GM12878 (cell line): Measurements from ENCODE around the gene CCDC107. TPM values are rescaled to one million over a fixed set of nuclear protein-coding genes. Genes with fewer than 3 reads are reported as not detected.

Experiments
- BACH1 ChIP-seq: fragments of 450-650 bp; IDR thresholded peaks from 2 replicates; pipeline ENCODE4 v1.6.1; 2017; ENCODE audit warnings: mild to moderate bottlenecking, borderline replicate concordance
- BCL11A ChIP-seq: IDR thresholded peaks from 2 replicates; pipeline ENCODE4 v1.6.1; 2011; ENCODE audit warnings: low read depth, low read length
- BMI1 ChIP-seq: fragments of 450-650 bp; IDR thresholded peaks from 2 replicates; pipeline ENCODE4 v1.6.1; 2016; ENCODE audit warnings: mild to moderate bottlenecking, moderate library complexity, borderline replicate concordance
- DPF2 ChIP-seq: fragments of 450-650 bp; IDR thresholded peaks from 2 replicates; pipeline ENCODE4 v1.6.1; 2017; ENCODE audit warnings: mild to moderate bottlenecking
- E2F4 ChIP-seq: IDR thresholded peaks from 2 replicates; pipeline ENCODE4 v1.6.1; 2012; ENCODE audit warnings: low read depth, low read length, improper control_type of control experiment
- ETV6 ChIP-seq, 2 experiments: fragments of 450-650 bp in 1 of 2; IDR thresholded peaks in 1 of 2; conservative IDR thresholded peaks in 1 of 2; 2 replicates each; pipeline ENCODE4 v1.6.1; 2014; ENCODE audit warnings: antibody characterized with exemption in 1 of 2, borderline replicate concordance in 1 of 2, low read depth in 1 of 2, mild to moderate bottlenecking in 1 of 2, moderate library complexity in 1 of 2
- EZH2 ChIP-seq: IDR thresholded peaks from 2 replicates; pipeline ENCODE4 v1.6.1; 2012; ENCODE audit warnings: low read depth, mild to moderate bottlenecking, control low read depth, inconsistent platforms, low read length, borderline replicate concordance; ENCODE audit not compliant: control insufficient read depth
- FOXK2 ChIP-seq: fragments of 450-650 bp; IDR thresholded peaks from 2 replicates; pipeline ENCODE4 v1.6.1; 2017; ENCODE audit warnings: mild to moderate bottlenecking, moderate library complexity
- GABPA ChIP-seq: IDR thresholded peaks from 2 replicates; pipeline ENCODE4 v1.6.1; 2014; ENCODE audit warnings: antibody characterized with exemption, low read depth, mild to moderate bottlenecking, inconsistent platforms
- HDAC6 ChIP-seq: fragments of 200-600 bp; sonication (generic); IDR thresholded peaks from one replicate; pipeline ENCODE4 v1.8.0; 2017; ENCODE audit warnings: antibody characterized with exemption; ENCODE audit not compliant: unreplicated experiment
- IKZF1 ChIP-seq: fragments of 450-650 bp; conservative IDR thresholded peaks from 2 replicates; pipeline ENCODE4 v1.6.1; 2017; ENCODE audit warnings: antibody characterized with exemption, mild to moderate bottlenecking
- IRF3 ChIP-seq: fragments of 450-650 bp; IDR thresholded peaks from 2 replicates; pipeline ENCODE4 v1.6.1; 2014; ENCODE audit warnings: mild to moderate bottlenecking
- IRF4 ChIP-seq: IDR thresholded peaks from 2 replicates; pipeline ENCODE4 v1.6.1; 2011; ENCODE audit warnings: low read depth, low read length
- KAT2A ChIP-seq: conservative IDR thresholded peaks from 2 replicates; pipeline ENCODE4 v1.6.1; 2011; ENCODE audit warnings: low read depth, low read length; ENCODE audit not compliant: control insufficient read depth
- KDM1A ChIP-seq: fragments of 200-600 bp; sonication (generic); IDR thresholded peaks from 2 replicates; pipeline ENCODE4 v1.6.1; 2016; ENCODE audit warnings: borderline replicate concordance
- LARP7 ChIP-seq: fragments of 450-650 bp; IDR thresholded peaks from 2 replicates; pipeline ENCODE4 v1.6.1; 2017; ENCODE audit warnings: mild to moderate bottlenecking
- NFIC ChIP-seq: IDR thresholded peaks from 2 replicates; pipeline ENCODE4 v1.6.1; 2012; ENCODE audit warnings: low read depth, mild to moderate bottlenecking, inconsistent platforms, low read length, moderate library complexity
- POLR2AphosphoS5 ChIP-seq: IDR thresholded peaks from 2 replicates; pipeline ENCODE4 v1.6.1; 2011; ENCODE audit warnings: mild to moderate bottlenecking, low read length, inconsistent platforms
- RAD21 ChIP-seq: IDR thresholded peaks from 2 replicates; pipeline ENCODE4 v1.6.1; 2011; ENCODE audit warnings: mild to moderate bottlenecking, low read depth, low read length, moderate library complexity; ENCODE audit not compliant: insufficient read depth
- SREBF2 ChIP-seq: IDR thresholded peaks from 2 replicates; pipeline ENCODE4 v1.6.1; 2012; ENCODE audit warnings: mild to moderate bottlenecking, low read length
- STAT1 ChIP-seq: fragments of 450-650 bp; conservative IDR thresholded peaks from 2 replicates; pipeline ENCODE4 v1.6.1; 2014; ENCODE audit warnings: antibody characterized with exemption, mild to moderate bottlenecking
- TCF12 ChIP-seq: IDR thresholded peaks from 2 replicates; pipeline ENCODE4 v1.6.1; 2011; ENCODE audit warnings: low read depth, mild to moderate bottlenecking, low read length
- ZBED1 ChIP-seq: IDR thresholded peaks from 2 replicates; pipeline ENCODE4 v1.6.1; 2016; ENCODE audit warnings: borderline replicate concordance
- ZNF207 ChIP-seq: fragments of 450-650 bp; IDR thresholded peaks from 2 replicates; pipeline ENCODE4 v1.6.1; 2014; ENCODE audit warnings: antibody characterized with exemption, mild to moderate bottlenecking, borderline replicate concordance
- ZNF274 ChIP-seq: IDR thresholded peaks from one replicate; pipeline ENCODE4 v1.8.0; 2011; ENCODE audit not compliant: insufficient read length, insufficient read depth
- ZNF622 ChIP-seq: fragments of 450-650 bp; IDR thresholded peaks from 2 replicates; pipeline ENCODE4 v1.6.1; 2017; ENCODE audit warnings: mild to moderate bottlenecking, inconsistent platforms
- polyA plus RNA-seq, 11 experiments: library from polyadenylated mRNA; depleted of rRNA in 4 of 11; unstranded in 6 of 11; stranded (reverse) in 5 of 11; fragments of >200 nt; fragmentation: Nextera tagmentation in 4 of 11; fragmentation: Illumina TruSeq in 1 of 11; extraction: Ambion mirVana in 4 of 11; extraction: Trizol in 1 of 11; gene quantifications; 1 replicate in 1 of 11; 2 replicates in 10 of 11; pipeline versions ENCODE4 v1.2.1 to v1.2.3, GENCODE V29; 2011 to 2016; ENCODE audit warnings: inconsistent platforms in 2 of 11, missing spikeins in 2 of 11, low read depth in 1 of 11
- total RNA-seq, 4 experiments: library from RNA; depleted of rRNA in 3 of 4; stranded (reverse); fragments of >200 nt in 3 of 4; fragmentation: Illumina TruSeq in 1 of 4; extraction: Trizol in 1 of 4; gene quantifications; 2 replicates each; pipeline versions ENCODE4 v1.2.1 to v1.2.3, GENCODE V29; 2013 to 2021
- TF ChIP-seq, protein P1 (sequence below): fragments of 450-650 bp; IDR thresholded peaks from 2 replicates; pipeline ENCODE4 v1.6.1; 2017; ENCODE audit warnings: mild to moderate bottlenecking, low read depth, inconsistent platforms; ENCODE audit not compliant: poor library complexity, severe bottlenecking
- TF ChIP-seq, protein P2 (sequence below): IDR thresholded peaks from 2 replicates; pipeline ENCODE4 v1.6.1; 2012; ENCODE audit warnings: low read depth, low read length, improper control_type of control experiment

The CCDC107 gene
- total and polyA plus RNA-seq, 10 of the 15 experiments (the other 5 are each of a cell fraction or from before 2014, with no cell fraction given), result 0.19 to 18.3 (median 10.6) TPM

- TF ChIP-seq, protein P1, sequence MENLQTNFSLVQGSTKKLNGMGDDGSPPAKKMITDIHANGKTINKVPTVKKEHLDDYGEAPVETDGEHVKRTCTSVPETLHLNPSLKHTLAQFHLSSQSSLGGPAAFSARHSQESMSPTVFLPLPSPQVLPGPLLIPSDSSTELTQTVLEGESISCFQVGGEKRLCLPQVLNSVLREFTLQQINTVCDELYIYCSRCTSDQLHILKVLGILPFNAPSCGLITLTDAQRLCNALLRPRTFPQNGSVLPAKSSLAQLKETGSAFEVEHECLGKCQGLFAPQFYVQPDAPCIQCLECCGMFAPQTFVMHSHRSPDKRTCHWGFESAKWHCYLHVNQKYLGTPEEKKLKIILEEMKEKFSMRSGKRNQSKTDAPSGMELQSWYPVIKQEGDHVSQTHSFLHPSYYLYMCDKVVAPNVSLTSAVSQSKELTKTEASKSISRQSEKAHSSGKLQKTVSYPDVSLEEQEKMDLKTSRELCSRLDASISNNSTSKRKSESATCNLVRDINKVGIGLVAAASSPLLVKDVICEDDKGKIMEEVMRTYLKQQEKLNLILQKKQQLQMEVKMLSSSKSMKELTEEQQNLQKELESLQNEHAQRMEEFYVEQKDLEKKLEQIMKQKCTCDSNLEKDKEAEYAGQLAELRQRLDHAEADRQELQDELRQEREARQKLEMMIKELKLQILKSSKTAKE, result peak; percentile 86
- TF ChIP-seq BCL11A, result 0 out of 2 replicates have a peak, but pooled peaks have one; percentile 9
- TF ChIP-seq TCF12, result peak; percentile 65
- TF ChIP-seq E2F4, result no peak
- no peak for TF ChIP-seq GABPA
- no peak for TF ChIP-seq KDM1A
- TF ChIP-seq ETV6 (conservative IDR thresholded peaks at IDR 0.05 in 1 of 2, IDR thresholded peaks at IDR 0.05 in 1 of 2; ENCODE audit: borderline replicate concordance in 1 of 2, low read depth in 1 of 2), result peak in 1 of 2 experiments; percentile 70; a peak in 2 of 4 replicates
- TF ChIP-seq NFIC, result no peak
- TF ChIP-seq FOXK2, result peak; percentile 55; the same call in 1 of the 2 replicates
- no peak for TF ChIP-seq ZNF274
- TF ChIP-seq KAT2A, result no peak
- TF ChIP-seq ZBED1, result peak; percentile 68; the same call in 1 of the 2 replicates
- no peak for TF ChIP-seq RAD21
- TF ChIP-seq ZNF207, result no peak
- peak; percentile 72 for TF ChIP-seq IRF4
- no peak for TF ChIP-seq HDAC6
- TF ChIP-seq POLR2AphosphoS5, result no peak
- peak; percentile 100 for TF ChIP-seq IKZF1
- TF ChIP-seq ZNF622, result no peak
- peak; percentile 83 for TF ChIP-seq DPF2
- no peak for TF ChIP-seq EZH2
- TF ChIP-seq SREBF2, result peak; percentile 96
- TF ChIP-seq STAT1, result peak; percentile 87; the same call in 1 of the 2 replicates
- no peak; the same call in 1 of the 2 replicates for TF ChIP-seq IRF3
- peak; percentile 90 for TF ChIP-seq LARP7
- TF ChIP-seq BACH1, result peak; percentile 91
- TF ChIP-seq, protein P2, sequence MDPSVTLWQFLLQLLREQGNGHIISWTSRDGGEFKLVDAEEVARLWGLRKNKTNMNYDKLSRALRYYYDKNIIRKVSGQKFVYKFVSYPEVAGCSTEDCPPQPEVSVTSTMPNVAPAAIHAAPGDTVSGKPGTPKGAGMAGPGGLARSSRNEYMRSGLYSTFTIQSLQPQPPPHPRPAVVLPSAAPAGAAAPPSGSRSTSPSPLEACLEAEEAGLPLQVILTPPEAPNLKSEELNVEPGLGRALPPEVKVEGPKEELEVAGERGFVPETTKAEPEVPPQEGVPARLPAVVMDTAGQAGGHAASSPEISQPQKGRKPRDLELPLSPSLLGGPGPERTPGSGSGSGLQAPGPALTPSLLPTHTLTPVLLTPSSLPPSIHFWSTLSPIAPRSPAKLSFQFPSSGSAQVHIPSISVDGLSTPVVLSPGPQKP, result no peak
- peak; percentile 51; the same call in 1 of the 2 replicates for TF ChIP-seq BMI1
Observed at GRCh38 chr9:35657546-35658136, 451 bp upstream of the CCDC107 start, which contains the start of gene RMRP (continued).
